Stimulated activated CD8-positive, alpha-beta memory T cell treated with anti-CD3 and anti-CD28 coated beads, Interleukin-7, amount 100 ng/mL, for 1 hour (primary cell): Measurements from ENCODE around the gene PACC1.
"Not testable (repeated sequence)": the region's sequence is repeated elsewhere in the genome, so short reads cannot be mapped to it uniquely, and the experiment has no call there.

ENCODE experiments used
- DNase-seq, 2 donors: peaks; one replicate each; pipeline ENCODE4 v3.0.0-alpha.2; 2020; ENCODE audit warnings: low read depth in 2 of 2

Gene PACC1

DNA sequence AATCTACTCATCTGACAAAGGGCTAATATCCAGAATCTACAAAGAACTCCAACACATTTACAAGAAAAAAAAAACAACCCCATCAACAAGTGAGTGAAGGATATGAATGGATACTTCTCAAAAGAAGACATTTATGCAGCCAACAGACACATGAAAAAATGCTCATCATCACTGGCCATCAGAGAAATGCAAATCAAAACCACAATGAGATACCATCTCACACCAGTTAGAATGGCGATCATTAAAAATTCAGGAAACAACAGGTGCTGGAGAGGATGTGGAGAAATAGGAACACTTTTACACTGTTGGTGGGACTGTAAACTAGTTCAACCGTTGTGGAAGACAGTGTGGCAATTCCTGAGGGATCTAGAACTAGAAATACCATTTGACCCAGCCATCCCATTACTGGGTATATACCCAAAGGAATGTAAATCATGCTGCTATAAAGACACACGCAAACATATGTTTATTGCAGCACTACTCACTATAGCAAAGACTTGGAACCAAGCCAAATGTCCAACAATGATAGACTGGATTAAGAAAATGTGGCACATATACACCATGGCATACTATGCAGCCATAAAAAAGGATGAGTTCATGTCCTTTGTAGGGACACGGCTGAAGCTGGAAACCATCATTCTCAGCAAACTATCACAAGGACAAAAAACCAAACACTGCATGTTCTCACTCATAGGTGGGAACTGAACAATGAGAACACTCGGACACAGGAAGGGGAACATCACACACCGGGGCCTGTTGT, 18.8 kb downstream of the PACC1 start:
- DNase-seq: not testable (repeated sequence)

- no peak for DNase-seq
Observed at GRCh38 chr1:212388985-212389716, 25.5 kb downstream of the PACC1 start.

- DNase-seq: no peak
Observed at GRCh38 chr1:212386029-212386428, 28.7 kb downstream of the PACC1 start.

GRCh38 chr1:212381397-212382035, 33.2 kb downstream of the PACC1 start:
- DNase-seq: no peak

DNA sequence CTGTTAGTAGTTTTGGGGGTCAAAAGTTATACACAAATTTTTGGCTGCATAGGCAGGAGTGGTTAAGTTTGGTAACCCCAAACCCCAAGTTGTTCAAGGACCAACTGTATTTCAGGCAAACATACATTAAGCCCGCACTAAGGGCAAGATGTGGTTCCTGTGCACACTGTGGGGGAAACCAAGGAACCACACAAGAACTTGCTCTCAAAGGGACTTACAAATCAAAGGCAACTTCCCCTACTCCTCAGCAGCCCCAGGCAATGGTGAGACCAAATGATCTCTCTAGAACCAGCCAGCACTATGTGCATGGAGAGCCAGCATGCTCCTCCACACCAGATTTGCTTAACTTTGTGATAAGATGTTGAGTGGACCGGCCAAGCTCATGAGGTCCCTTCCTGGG, 35.3 kb downstream of the PACC1 start:
- DNase-seq: no peak

DNA sequence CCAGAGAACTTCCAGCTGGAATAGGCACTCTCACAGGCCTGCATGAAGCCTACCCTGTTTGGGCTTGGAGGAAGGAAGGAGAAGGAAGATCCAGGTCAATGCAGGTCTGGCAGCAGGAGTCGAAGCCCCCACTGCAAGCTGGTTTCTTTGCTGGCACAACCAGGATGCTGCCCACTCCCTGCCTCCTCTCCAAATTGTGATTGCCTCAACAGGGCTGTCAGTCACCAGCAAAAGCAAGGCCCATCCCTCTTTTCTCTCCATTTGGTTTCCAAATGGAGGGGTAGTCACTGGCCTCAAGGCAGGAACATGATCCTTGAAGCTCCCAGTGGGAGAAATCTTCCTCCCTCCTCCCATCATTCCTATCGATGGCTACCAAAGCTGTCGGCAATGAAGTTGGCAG, 37.0 kb downstream of the PACC1 start:
- no peak for DNase-seq

DNA sequence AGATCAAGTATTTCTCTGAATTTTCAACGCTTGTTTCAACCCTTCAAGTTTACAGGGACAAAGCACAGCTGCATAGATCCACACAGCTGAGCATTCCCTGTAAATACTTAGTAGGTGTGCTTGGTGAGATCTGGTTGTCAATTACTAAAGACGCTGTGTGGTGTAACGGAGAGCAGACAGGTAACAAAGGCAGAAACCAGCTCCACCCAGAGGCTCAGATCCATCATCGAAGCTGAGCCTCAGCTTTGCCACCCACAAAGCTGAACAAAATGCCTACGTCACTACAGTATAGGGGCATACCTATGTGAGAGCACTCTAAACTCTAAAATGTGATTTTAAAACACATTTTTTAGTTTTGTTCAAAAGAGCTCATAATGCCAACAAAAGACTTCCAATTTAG, 38.7 kb downstream of the PACC1 start:
- DNase-seq: no peak

DNA sequence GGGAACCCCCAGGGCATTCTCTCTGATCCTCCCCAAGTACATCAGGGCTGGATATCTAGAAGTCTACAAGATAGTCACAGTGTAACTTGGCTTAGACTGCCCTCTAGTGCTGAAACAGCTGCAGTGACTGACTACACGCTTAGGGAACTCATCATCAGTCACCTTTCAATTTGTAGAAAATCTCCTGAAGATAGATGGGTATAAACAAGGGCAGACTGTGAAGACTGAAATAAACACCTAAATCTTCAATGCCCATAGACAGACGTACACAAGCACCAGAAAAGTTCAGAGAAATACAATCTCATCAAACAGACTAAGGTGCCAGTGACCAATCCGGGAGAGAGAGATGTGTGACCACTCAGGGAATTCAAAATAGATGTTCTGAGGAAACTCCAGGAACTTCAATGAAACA, 46.6 kb downstream of the PACC1 start:
- peak in 1 of 2 donors; percentile 13 for DNase-seq

- DNase-seq: no peak
Observed at GRCh38 chr1:212367474-212368072, 47.1 kb downstream of the PACC1 start.

GRCh38 chr1:212366901-212367300, 47.8 kb downstream of the PACC1 start:
- DNase-seq: no peak

- no peak for DNase-seq
Observed at GRCh38 chr1:212364985-212365384, 49.7 kb downstream of the PACC1 start.

DNA sequence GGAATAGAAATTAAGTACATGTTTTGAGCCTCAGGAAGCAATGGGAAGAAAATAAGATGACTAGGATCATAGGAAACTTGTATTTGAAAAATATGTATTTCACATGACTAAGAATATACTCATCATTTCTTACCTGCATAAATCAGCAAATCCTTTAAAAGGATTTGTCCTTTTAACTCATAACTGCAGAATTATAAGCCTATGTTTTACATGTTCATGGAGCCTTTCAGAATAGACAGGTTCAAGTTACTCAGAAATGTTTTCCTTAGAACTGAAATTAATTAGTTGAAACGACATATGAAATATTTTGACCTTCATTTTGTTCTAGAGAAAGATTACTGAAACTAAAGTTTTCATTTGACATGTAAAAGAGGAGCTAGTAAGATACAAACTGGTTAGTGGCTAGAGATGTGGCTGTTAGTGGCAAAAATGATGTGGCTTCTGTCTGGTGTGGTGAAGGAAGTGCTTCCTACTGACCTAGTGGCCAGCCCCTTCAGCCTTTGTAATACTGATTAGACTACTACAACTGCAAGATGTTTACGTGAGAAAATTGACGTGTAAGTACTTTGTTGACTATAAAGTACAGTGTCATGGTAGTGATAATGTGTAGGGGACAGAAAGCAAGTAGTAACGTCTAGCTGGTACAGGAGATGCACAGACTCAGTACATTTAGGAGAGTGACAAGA, 54.7 kb downstream of the PACC1 start:
- no peak for DNase-seq

DNA sequence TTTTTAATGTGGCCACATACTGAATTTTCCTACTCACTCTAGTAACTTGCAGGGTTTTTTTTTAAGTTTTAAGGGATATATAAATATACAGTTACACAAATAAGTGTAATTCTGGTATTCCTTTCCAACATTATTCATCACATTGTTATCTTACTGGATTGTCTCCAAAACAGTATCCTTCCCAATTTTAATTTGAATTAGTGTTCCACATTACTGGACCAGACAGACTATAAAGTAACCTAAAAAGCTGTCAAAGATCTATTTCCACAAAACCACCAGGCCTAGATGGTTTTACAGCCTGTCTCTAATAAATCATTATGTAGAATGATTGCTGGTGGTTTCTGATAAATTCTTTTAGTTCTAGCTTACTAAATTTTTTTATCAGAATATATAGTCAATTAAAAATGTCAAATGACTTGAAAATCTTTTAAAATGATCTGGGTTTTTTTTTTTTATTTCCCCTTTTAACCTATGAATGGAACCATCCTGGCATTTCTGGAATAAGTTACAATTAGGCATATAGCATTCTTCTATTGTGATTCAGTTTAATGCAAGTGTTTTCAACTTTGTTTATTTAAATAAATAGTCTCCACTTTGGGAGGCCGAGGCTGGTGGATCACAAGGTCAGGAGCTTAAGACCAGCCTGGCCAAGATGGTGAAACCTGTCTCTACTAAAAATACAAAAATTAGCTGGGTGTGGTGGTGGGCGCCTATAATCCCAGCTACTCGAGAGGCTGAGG, 59.3 kb downstream of the PACC1 start:
- DNase-seq: no peak

DNA sequence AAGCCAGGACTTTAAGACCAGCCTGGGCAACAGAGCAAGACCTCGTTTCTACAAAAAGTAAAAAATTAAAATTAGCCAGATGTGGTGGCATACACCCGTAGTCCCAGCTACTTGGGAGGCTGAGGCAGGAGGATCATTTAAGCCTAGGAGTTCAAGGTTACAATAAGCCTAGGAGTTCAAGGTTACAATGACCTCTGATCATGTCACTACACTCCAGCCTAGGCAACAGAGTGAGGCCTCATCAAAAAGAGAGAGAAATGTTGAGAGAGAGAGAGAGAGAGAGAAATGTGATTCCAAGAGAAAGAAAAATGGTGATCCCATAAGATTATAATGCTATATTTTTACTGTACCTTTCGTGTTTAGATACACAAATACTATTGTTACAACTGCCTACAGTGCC, 60.2 kb downstream of the PACC1 start:
- DNase-seq: no peak

GRCh38 chr1:212353181-212353580, 61.5 kb downstream of the PACC1 start:
- no peak for DNase-seq

DNA sequence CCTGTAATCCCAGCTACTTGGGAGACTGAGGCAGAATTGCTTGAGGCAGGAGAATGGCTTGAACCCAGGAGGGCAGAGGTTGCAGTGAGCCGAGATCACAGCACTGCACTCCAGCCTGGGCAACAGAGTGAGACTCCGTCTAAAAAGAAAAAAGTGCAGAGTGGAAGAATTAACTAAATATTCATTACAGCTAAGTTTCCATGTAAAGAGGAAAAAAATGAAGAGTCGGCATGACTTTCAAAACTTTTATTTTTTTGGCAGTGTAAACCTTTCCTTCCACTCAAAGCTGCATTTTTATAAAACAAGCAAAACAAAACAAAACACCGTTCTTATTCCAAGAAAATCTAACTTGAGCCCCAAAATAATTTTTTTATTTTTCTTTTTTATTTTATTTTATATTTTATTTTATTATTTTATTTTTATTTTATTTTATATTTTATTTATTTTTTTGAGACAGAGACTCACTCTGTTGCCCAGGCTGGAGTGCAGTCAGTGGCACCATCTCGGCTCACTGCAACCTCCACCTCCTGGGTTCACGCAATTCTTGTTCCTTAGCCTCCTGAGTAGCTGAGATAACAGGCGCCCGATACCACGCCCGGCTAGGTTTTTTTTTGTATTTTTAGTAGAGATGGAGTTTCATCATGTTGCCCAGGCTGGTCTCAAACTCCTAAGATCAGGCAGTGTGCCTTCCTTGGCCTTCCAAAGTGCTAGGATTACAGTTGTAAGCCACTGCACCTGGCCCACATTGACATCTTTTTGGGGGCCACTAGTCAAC, 62.9 kb downstream of the PACC1 start:
- no peak for DNase-seq

GRCh38 chr1:212346601-212347000, 68.1 kb downstream of the PACC1 start:
- no peak for DNase-seq

- DNase-seq: no peak
Observed at GRCh38 chr1:212344905-212345304, 69.8 kb downstream of the PACC1 start.

DNA sequence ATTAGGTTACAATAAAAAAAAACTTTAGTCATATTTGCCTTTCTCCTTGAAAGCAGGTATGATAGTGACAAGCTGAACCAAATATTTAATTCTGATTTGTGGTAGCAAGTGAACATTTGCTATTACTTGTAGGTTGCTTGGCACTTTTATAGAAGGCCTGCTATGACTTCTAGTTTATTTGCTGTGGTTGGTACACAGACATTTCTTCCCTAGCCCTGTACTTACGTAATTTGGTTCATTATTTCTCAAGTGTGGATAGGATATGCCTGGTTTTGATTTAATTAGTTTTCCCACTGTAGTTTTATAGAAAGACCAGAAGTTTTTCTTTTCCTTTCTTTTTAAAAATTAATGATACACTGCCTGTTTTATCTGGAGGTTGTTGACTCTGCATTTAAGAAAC, 73.6 kb downstream of the PACC1 start:
- no peak for DNase-seq

- no peak for DNase-seq
Observed at GRCh38 chr1:212329105-212329504, 85.6 kb downstream of the PACC1 start.
